Measurements from ENCODE around the gene MYO3B.

DNA sequence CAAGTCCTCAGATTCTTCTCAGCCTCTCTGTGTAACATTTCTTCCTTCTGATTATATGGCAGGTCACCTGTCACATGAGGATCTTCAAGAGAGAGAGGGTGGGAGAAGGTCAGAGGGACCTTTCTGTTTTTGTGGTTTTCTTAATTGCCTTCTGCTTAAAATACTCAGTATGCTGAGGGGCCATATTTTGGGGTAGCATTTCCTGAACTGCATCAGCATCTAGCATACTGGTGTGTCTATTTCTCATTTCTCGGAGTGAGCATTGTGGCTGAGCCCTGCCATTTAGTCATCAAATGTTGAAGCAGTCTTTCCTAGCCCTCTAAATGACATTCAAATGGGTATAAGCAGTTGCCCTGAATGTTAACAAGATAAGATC, 162.7 kb downstream of the MYO3B start:
- TF ChIP-seq POLR2A (IDR thresholded peaks at IDR 0.05): no peak
- TF ChIP-seq, protein P1, sequence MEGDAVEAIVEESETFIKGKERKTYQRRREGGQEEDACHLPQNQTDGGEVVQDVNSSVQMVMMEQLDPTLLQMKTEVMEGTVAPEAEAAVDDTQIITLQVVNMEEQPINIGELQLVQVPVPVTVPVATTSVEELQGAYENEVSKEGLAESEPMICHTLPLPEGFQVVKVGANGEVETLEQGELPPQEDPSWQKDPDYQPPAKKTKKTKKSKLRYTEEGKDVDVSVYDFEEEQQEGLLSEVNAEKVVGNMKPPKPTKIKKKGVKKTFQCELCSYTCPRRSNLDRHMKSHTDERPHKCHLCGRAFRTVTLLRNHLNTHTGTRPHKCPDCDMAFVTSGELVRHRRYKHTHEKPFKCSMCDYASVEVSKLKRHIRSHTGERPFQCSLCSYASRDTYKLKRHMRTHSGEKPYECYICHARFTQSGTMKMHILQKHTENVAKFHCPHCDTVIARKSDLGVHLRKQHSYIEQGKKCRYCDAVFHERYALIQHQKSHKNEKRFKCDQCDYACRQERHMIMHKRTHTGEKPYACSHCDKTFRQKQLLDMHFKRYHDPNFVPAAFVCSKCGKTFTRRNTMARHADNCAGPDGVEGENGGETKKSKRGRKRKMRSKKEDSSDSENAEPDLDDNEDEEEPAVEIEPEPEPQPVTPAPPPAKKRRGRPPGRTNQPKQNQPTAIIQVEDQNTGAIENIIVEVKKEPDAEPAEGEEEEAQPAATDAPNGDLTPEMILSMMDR (IDR thresholded peaks at IDR 0.05): no peak
